Measurements from ENCODE around the gene KRTAP10-10. TPM values are rescaled to one million over a fixed set of nuclear protein-coding genes. Genes with fewer than 3 reads are reported as not detected.

KRTAP10-10 gene
- total RNA-seq, 2 experiments from 2014 or later, result not detected

GRCh38 chr21:44612029-44612486, 25.1 kb upstream of the KRTAP10-10 start, which contains the start of gene KRTAP10-8:
Gene KRTAP10-8 (plus strand): TSS chr21:44612079. CDS start chr21:44612101, 22 bp downstream.
- peaks cover 6% of the 10 kb centered on the region for H3K36me3 Mint-ChIP-seq
- no peak within 1 kb of the TSS for H3K4me3 Mint-ChIP-seq
- CTCF ChIA-PET, result no interaction called here
- peaks cover 16% of the 10 kb centered on the region for H3K9me3 Mint-ChIP-seq (ENCODE audit: low read depth)
- ATAC-seq (no peak), DNase-seq (no peak)
- no peaks in the 10 kb centered on the region for H3K4me1 Mint-ChIP-seq
- peaks cover 6% of the 10 kb centered on the region for H3K27me3 Mint-ChIP-seq
- no peak within 1 kb of the TSS for H3K27ac Mint-ChIP-seq

- no peaks in the 10 kb centered on the region for H3K4me1 Mint-ChIP-seq
- H3K27ac Mint-ChIP-seq, result no peak overlapping the region
- no peak for ATAC-seq
- H3K27me3 Mint-ChIP-seq, result peaks cover 6% of the 10 kb centered on the region
- CTCF ChIA-PET, result no interaction called here
- peaks cover 6% of the 10 kb centered on the region for H3K36me3 Mint-ChIP-seq
- no peak for DNase-seq
- no peak overlapping the region for H3K4me3 Mint-ChIP-seq
- peaks cover 16% of the 10 kb centered on the region for H3K9me3 Mint-ChIP-seq (ENCODE audit: low read depth)
Observed at GRCh38 chr21:44612669-44613229, 24.4 kb upstream of the KRTAP10-10 start.

GRCh38 chr21:44613386-44614155, 23.6 kb upstream of the KRTAP10-10 start:
- peaks cover 12% of the 10 kb centered on the region for H3K36me3 Mint-ChIP-seq
- ATAC-seq, result no peak
- peaks cover 16% of the 10 kb centered on the region for H3K9me3 Mint-ChIP-seq (ENCODE audit: low read depth)
- CTCF ChIA-PET, result no interaction called here
- no peak overlapping the region for H3K4me3 Mint-ChIP-seq
- no peak overlapping the region for H3K27ac Mint-ChIP-seq
- no peak for DNase-seq
- peaks cover 4% of the 10 kb centered on the region for H3K27me3 Mint-ChIP-seq
- peaks cover 6% of the 10 kb centered on the region for H3K4me1 Mint-ChIP-seq

- Mint-ChIP-seq H3K4me3 (no peak overlapping the region), H3K27me3 (peaks cover 2% of the 10 kb centered on the region), H3K27ac (no peak overlapping the region), H3K9me3 (ENCODE audit: low read depth) (peaks cover 14% of the 10 kb centered on the region), H3K36me3 (peaks cover 18% of the 10 kb centered on the region), H3K4me1 (peaks cover 12% of the 10 kb centered on the region)
- no peak for ATAC-seq
- CTCF ChIA-PET, result no interaction called here
- no peak for DNase-seq
Observed at GRCh38 chr21:44614161-44614631, 23.0 kb upstream of the KRTAP10-10 start.

- Mint-ChIP-seq H3K4me3 (no peak overlapping the region), H3K27me3 (no peaks in the 10 kb centered on the region), H3K4me1 (peaks cover 19% of the 10 kb centered on the region), H3K36me3 (peaks cover 20% of the 10 kb centered on the region), H3K27ac (no peak overlapping the region), H3K9me3 (ENCODE audit: low read depth) (peaks cover 13% of the 10 kb centered on the region)
- ATAC-seq (no peak), DNase-seq (no peak)
- CTCF ChIA-PET, result no interaction called here
Observed at GRCh38 chr21:44614961-44615391, 22.2 kb upstream of the KRTAP10-10 start.

- H3K4me3 Mint-ChIP-seq, result no peak overlapping the region
- CTCF ChIA-PET, result no interaction called here
- peaks cover 16% of the 10 kb centered on the region for H3K9me3 Mint-ChIP-seq (ENCODE audit: low read depth)
- H3K36me3 Mint-ChIP-seq, result peaks cover 23% of the 10 kb centered on the region
- no peaks in the 10 kb centered on the region for H3K27me3 Mint-ChIP-seq
- H3K4me1 Mint-ChIP-seq, result peaks cover 21% of the 10 kb centered on the region
- H3K27ac Mint-ChIP-seq, result no peak overlapping the region
- ATAC-seq (no peak), DNase-seq (no peak)
Observed at GRCh38 chr21:44615466-44615865, 21.7 kb upstream of the KRTAP10-10 start.

GRCh38 chr21:44615911-44616590, 21.1 kb upstream of the KRTAP10-10 start:
- CTCF ChIA-PET, result no interaction called here
- H3K36me3 Mint-ChIP-seq, result peaks cover 28% of the 10 kb centered on the region
- no peak for DNase-seq
- no peak for ATAC-seq
- H3K4me1 Mint-ChIP-seq, result peaks cover 21% of the 10 kb centered on the region
- peaks cover 21% of the 10 kb centered on the region for H3K9me3 Mint-ChIP-seq (ENCODE audit: low read depth)
- no peak overlapping the region for H3K27ac Mint-ChIP-seq
- H3K4me3 Mint-ChIP-seq, result no peak overlapping the region
- no peaks in the 10 kb centered on the region for H3K27me3 Mint-ChIP-seq

GRCh38 chr21:44616591-44616926, 20.6 kb upstream of the KRTAP10-10 start:
- Mint-ChIP-seq H3K36me3 (peaks cover 28% of the 10 kb centered on the region), H3K27me3 (no peaks in the 10 kb centered on the region), H3K9me3 (ENCODE audit: low read depth) (peaks cover 17% of the 10 kb centered on the region), H3K4me3 (no peak overlapping the region), H3K27ac (no peak overlapping the region), H3K4me1 (peaks cover 21% of the 10 kb centered on the region)
- CTCF ChIA-PET, result no interaction called here
- DNase-seq (no peak), ATAC-seq (no peak)

- Mint-ChIP-seq H3K27ac (no peak overlapping the region), H3K27me3 (no peaks in the 10 kb centered on the region), H3K9me3 (ENCODE audit: low read depth) (peaks cover 15% of the 10 kb centered on the region), H3K4me1 (peaks cover 21% of the 10 kb centered on the region), H3K4me3 (no peak overlapping the region), H3K36me3 (peaks cover 28% of the 10 kb centered on the region)
- no peak for ATAC-seq
- CTCF ChIA-PET, result no interaction called here
- DNase-seq, result no peak
Observed at GRCh38 chr21:44617071-44617501, 20.1 kb upstream of the KRTAP10-10 start.

- H3K4me3 Mint-ChIP-seq, result peak overlapping the region; percentile 25
- peak; percentile 3 for ATAC-seq
- H3K4me1 Mint-ChIP-seq, result peaks cover 21% of the 10 kb centered on the region
- no peak for DNase-seq
- no peaks in the 10 kb centered on the region for H3K27me3 Mint-ChIP-seq
- CTCF ChIA-PET, result interaction anchor here (0.6 to 1.2 kb wide), 4 partner anchors 71 to 211 kb away, joined by 3 read pairs; no protein-coding TSS in a partner anchor
- peaks cover 30% of the 10 kb centered on the region for H3K36me3 Mint-ChIP-seq
- peak overlapping the region; percentile 82 for H3K27ac Mint-ChIP-seq
- peaks cover 20% of the 10 kb centered on the region for H3K9me3 Mint-ChIP-seq (ENCODE audit: low read depth)
Observed at GRCh38 chr21:44618504-44618903, 18.7 kb upstream of the KRTAP10-10 start.

GRCh38 chr21:44618909-44619308, 18.2 kb upstream of the KRTAP10-10 start:
- H3K36me3 Mint-ChIP-seq, result peaks cover 33% of the 10 kb centered on the region
- H3K9me3 Mint-ChIP-seq (ENCODE audit: low read depth), result peaks cover 24% of the 10 kb centered on the region
- H3K4me1 Mint-ChIP-seq, result peaks cover 21% of the 10 kb centered on the region
- CTCF ChIA-PET, result interaction anchor here (1.0 to 1.2 kb wide), 3 partner anchors 71 to 174 kb away, joined by 3 read pairs; no protein-coding TSS in a partner anchor
- peak overlapping the region; percentile 34 for H3K4me3 Mint-ChIP-seq
- H3K27ac Mint-ChIP-seq, result peak overlapping the region; percentile 82
- ATAC-seq (peak; percentile 99), DNase-seq (peak; percentile 82)
- no peaks in the 10 kb centered on the region for H3K27me3 Mint-ChIP-seq

- Mint-ChIP-seq H3K4me1 (peaks cover 21% of the 10 kb centered on the region), H3K36me3 (peaks cover 39% of the 10 kb centered on the region), H3K4me3 (no peak overlapping the region), H3K27ac (no peak overlapping the region), H3K9me3 (ENCODE audit: low read depth) (peaks cover 33% of the 10 kb centered on the region), H3K27me3 (peaks cover 6% of the 10 kb centered on the region)
- DNase-seq (no peak), ATAC-seq (no peak)
- CTCF ChIA-PET, result no interaction called here
Observed at GRCh38 chr21:44619886-44620285, 17.3 kb upstream of the KRTAP10-10 start.

- Mint-ChIP-seq H3K4me3 (no peak overlapping the region), H3K4me1 (peaks cover 17% of the 10 kb centered on the region), H3K36me3 (peaks cover 35% of the 10 kb centered on the region), H3K9me3 (ENCODE audit: low read depth) (peaks cover 35% of the 10 kb centered on the region), H3K27me3 (peaks cover 8% of the 10 kb centered on the region), H3K27ac (no peak overlapping the region)
- CTCF ChIA-PET, result no interaction called here
- no peak for ATAC-seq
- DNase-seq, result no peak
Observed at GRCh38 chr21:44623575-44623974, 13.6 kb upstream of the KRTAP10-10 start.
